Esophagus mucosa (tissue), 1 donor: ENCODE results near the gene CLCN7. TPM values are rescaled to one million over a fixed set of nuclear protein-coding genes. Genes with fewer than 3 reads are reported as not detected.

Source experiments
- ATAC-seq: fragments of 200-7000 bp; cut with Tn5 transposase; one replicate; pipeline ENCODE4 v1.9.1; 2020
- total RNA-seq: library from RNA; stranded (reverse); gene quantifications from one replicate; pipeline ENCODE4 v1.2.4, GENCODE V29; 2023
- donor health status: DM: yes; HTN: yes; CAD: no.

The CLCN7 gene
- total RNA-seq, 1 donor from 2014 or later = 18.6 TPM

- no peak for ATAC-seq
These were observed 44.5 kb downstream of the CLCN7 start for GRCh38 chr16:1430214-1430758.

GRCh38 chr16:1429631-1430030 is 45.2 kb downstream of the CLCN7 start:
- no peak for ATAC-seq

- no peak for ATAC-seq
These were observed 45.8 kb downstream of the CLCN7 start for GRCh38 chr16:1429012-1429411.

- ATAC-seq = peak; percentile 30
These were observed 46.3 kb downstream of the CLCN7 start for GRCh38 chr16:1428511-1428910.

- no peak for ATAC-seq
These were observed 47.1 kb downstream of the CLCN7 start for GRCh38 chr16:1427473-1428461.

GRCh38 chr16:1426734-1427471 is 47.9 kb downstream of the CLCN7 start:
- ATAC-seq = no peak

- ATAC-seq = no peak
These were observed 49.0 kb downstream of the CLCN7 start for GRCh38 chr16:1425616-1426370.

GRCh38 chr16:1424028-1424427 is 50.8 kb downstream of the CLCN7 start:
- no peak for ATAC-seq

- ATAC-seq = peak; percentile 43
These were observed 52.8 kb downstream of the CLCN7 start for GRCh38 chr16:1422076-1422475.

- ATAC-seq = peak; percentile 27
These were observed 54.7 kb downstream of the CLCN7 start for GRCh38 chr16:1420111-1420539.

- no peak for ATAC-seq
These were observed 58.3 kb downstream of the CLCN7 start for GRCh38 chr16:1416521-1416941.

GRCh38 chr16:1414532-1415260 is 60.1 kb downstream of the CLCN7 start, which contains the start of gene UNKL:
TSS of gene UNKL (minus strand) at chr16:1414704. CDS start at chr16:1414691, 13 bp downstream.
- peak; percentile 54 for ATAC-seq

GRCh38 chr16:1413684-1414531 is 60.9 kb downstream of the CLCN7 start:
- ATAC-seq = peak; percentile 50

- no peak for ATAC-seq
These were observed 62.0 kb downstream of the CLCN7 start for GRCh38 chr16:1412847-1413246.

GRCh38 chr16:1408171-1408837 is 66.5 kb downstream of the CLCN7 start:
- peak; percentile 91 for ATAC-seq

GRCh38 chr16:1407753-1408152 is 67.1 kb downstream of the CLCN7 start:
- peak; percentile 2 for ATAC-seq

- no peak for ATAC-seq
These were observed 71.1 kb downstream of the CLCN7 start for GRCh38 chr16:1403733-1404132.

GRCh38 chr16:1403036-1403435 is 71.8 kb downstream of the CLCN7 start:
- no peak for ATAC-seq

- no peak for ATAC-seq
These were observed 73.1 kb downstream of the CLCN7 start for GRCh38 chr16:1401758-1402154.
